HCT116 (cell line): ENCODE measurements around the gene HPCA.

Experiments used
- ELF1 ChIP-seq: IDR thresholded peaks from 2 replicates; pipeline ENCODE4 v1.6.1; 2012; ENCODE audit warnings: low read depth, borderline replicate concordance
- POLR2A ChIP-seq: IDR thresholded peaks from 2 replicates; pipeline ENCODE4 v1.7.0; 2011; ENCODE audit warnings: borderline replicate concordance; ENCODE audit not compliant: insufficient read depth, insufficient read length; ENCODE audit errors: extremely low read depth
- POLR2AphosphoS5 ChIP-seq: IDR thresholded peaks from 2 replicates; pipeline ENCODE4 v1.6.1; 2011; ENCODE audit warnings: mild to moderate bottlenecking, low read depth, low read length, moderate library complexity
- SP1 ChIP-seq: IDR thresholded peaks from 2 replicates; pipeline ENCODE4 v1.6.1; 2012; ENCODE audit warnings: low read depth
- TF ChIP-seq, protein P1 (sequence below): IDR thresholded peaks from 2 replicates; pipeline ENCODE4 v1.6.1; 2012
- TF ChIP-seq, protein P2 (sequence below), 3 experiments: fragments of 200-600 bp in 1 of 3; sonication (generic) in 1 of 3; IDR thresholded peaks in 2 of 3; conservative IDR thresholded peaks in 1 of 3; 2 replicates each; pipeline ENCODE4 v1.5.1; 2012 to 2017; ENCODE audit warnings: low read depth in 2 of 3, low read length in 2 of 3, antibody characterized with exemption in 1 of 3, borderline replicate concordance in 1 of 3, control low read depth in 1 of 3, mild to moderate bottlenecking in 1 of 3, mixed read lengths in 1 of 3, mixed run types in 1 of 3, moderate library complexity in 1 of 3; ENCODE audit not compliant: insufficient read depth in 1 of 3

GRCh38 chr1:32928285-32928684, 42.0 kb downstream of the HPCA start:
- no peak for TF ChIP-seq POLR2AphosphoS5
- TF ChIP-seq, protein P1, sequence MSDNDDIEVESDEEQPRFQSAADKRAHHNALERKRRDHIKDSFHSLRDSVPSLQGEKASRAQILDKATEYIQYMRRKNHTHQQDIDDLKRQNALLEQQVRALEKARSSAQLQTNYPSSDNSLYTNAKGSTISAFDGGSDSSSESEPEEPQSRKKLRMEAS = no peak
- TF ChIP-seq, protein P2, sequence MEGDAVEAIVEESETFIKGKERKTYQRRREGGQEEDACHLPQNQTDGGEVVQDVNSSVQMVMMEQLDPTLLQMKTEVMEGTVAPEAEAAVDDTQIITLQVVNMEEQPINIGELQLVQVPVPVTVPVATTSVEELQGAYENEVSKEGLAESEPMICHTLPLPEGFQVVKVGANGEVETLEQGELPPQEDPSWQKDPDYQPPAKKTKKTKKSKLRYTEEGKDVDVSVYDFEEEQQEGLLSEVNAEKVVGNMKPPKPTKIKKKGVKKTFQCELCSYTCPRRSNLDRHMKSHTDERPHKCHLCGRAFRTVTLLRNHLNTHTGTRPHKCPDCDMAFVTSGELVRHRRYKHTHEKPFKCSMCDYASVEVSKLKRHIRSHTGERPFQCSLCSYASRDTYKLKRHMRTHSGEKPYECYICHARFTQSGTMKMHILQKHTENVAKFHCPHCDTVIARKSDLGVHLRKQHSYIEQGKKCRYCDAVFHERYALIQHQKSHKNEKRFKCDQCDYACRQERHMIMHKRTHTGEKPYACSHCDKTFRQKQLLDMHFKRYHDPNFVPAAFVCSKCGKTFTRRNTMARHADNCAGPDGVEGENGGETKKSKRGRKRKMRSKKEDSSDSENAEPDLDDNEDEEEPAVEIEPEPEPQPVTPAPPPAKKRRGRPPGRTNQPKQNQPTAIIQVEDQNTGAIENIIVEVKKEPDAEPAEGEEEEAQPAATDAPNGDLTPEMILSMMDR (IDR thresholded peaks at IDR 0.05 in 2 of 3, conservative IDR thresholded peaks at IDR 0.05 in 1 of 3; ENCODE audit: borderline replicate concordance in 1 of 3, insufficient read depth in 1 of 3, low read depth in 2 of 3, low read length in 2 of 3) = no peak
- TF ChIP-seq POLR2A = no peak
- TF ChIP-seq ELF1 = no peak
- TF ChIP-seq SP1 = no peak
